Left cardiac atrium (tissue), 4 donors: ENCODE data around the gene ATP11A. TPM values are rescaled to one million over a fixed set of nuclear protein-coding genes. Genes with fewer than 3 reads are reported as not detected.
"Not testable (repeated sequence)": the region's sequence is repeated elsewhere in the genome, so short reads cannot be mapped to it uniquely, and the experiment has no call there.

ENCODE experiments used
- ATAC-seq, 2 donors: fragments of 200-7000 bp; cut with Tn5 transposase; one replicate each; pipeline ENCODE4 v1.9.1; 2020; ENCODE audit warnings: mild to moderate bottlenecking in 2 of 2, moderate library complexity in 2 of 2
- DNase-seq: peaks from one replicate; pipeline ENCODE4 v3.0.0-alpha.2; 2020
- intact Hi-C, 2 donors: fragments of 100-400 bp; cut with DNase I; formaldehyde crosslinking; loops; one replicate each; pipeline versions ENCODE4 v1.14.1 to v1.15.1; 2022 to 2023
- total RNA-seq, 2 donors: library from RNA; stranded (reverse); fragmentation: NEBNext Ultra II Directional; extraction: Animal tissue kit (Norgen Biotek cat#: 25700); gene quantifications; one replicate each; pipeline ENCODE4 v1.2.1, GENCODE V29; 2021
- donor health status: DM: no; HTN: yes; CAD: no.
- donor health status: DM: no; HTN: yes; CAD: no; lungs with severe emphysema.
- donor health status: DM: yes; HTN: yes; CAD: no.
- donor health status: Dilated cardiomyopathy.

ATP11A gene
- total RNA-seq, 2 donors from 2014 or later: 58.5 to 69.9 TPM

GRCh38 chr13:112795277-112795676, 105.4 kb downstream of the ATP11A start:
- DNase-seq (no peak), ATAC-seq (no peak)
- intact Hi-C loops: no loop called here

GRCh38 chr13:112796190-112796915, 106.5 kb downstream of the ATP11A start:
- intact Hi-C loops: no loop called here
- peak in 1 of 2 donors; percentile 49 for ATAC-seq
- no peak for DNase-seq

GRCh38 chr13:112799394-112799793, 109.6 kb downstream of the ATP11A start:
- DNase-seq (no peak), ATAC-seq (no peak)

GRCh38 chr13:112800057-112800456, 110.2 kb downstream of the ATP11A start:
- intact Hi-C loops: no loop called here
- DNase-seq (no peak), ATAC-seq (no peak)

More at GRCh38 chr13:112799394-112799793, 109.6 kb downstream of the ATP11A start:
- intact Hi-C loops: no loop called here

- DNase-seq, intact Hi-C loops, ATAC-seq: not testable (repeated sequence)
Observed at GRCh38 chr13:112800807-112801206, 111.0 kb downstream of the ATP11A start.

- ATAC-seq (no peak), DNase-seq (no peak)
- intact Hi-C loops: no loop called here
Observed at GRCh38 chr13:112802802-112803195, 113.0 kb downstream of the ATP11A start.

- intact Hi-C loops: no loop called here
- no peak for DNase-seq
- no peak for ATAC-seq
Observed at GRCh38 chr13:112803422-112803821, 113.6 kb downstream of the ATP11A start.

- DNase-seq (no peak), ATAC-seq (no peak)
- intact Hi-C loops: no loop called here
Observed at GRCh38 chr13:112804374-112804773, 114.5 kb downstream of the ATP11A start.

- DNase-seq (no peak), ATAC-seq (no peak)
- intact Hi-C loops: no loop called here
Observed at GRCh38 chr13:112806739-112807652, 117.2 kb downstream of the ATP11A start.

- intact Hi-C loops: no loop called here
- DNase-seq: no peak
- ATAC-seq: no peak
Observed at GRCh38 chr13:112807653-112808376, 118.0 kb downstream of the ATP11A start.

- intact Hi-C loops: no loop called here
- DNase-seq (no peak), ATAC-seq (no peak)
Observed at GRCh38 chr13:112808377-112809140, 118.7 kb downstream of the ATP11A start.

GRCh38 chr13:112809332-112810315, 119.8 kb downstream of the ATP11A start:
- DNase-seq (no peak), ATAC-seq (no peak)
- intact Hi-C loops: no loop called here

- no peak for DNase-seq
- ATAC-seq: no peak
- intact Hi-C loops: no loop called here
Observed at GRCh38 chr13:112810608-112811007, 120.8 kb downstream of the ATP11A start.

- intact Hi-C loops: no loop called here
- DNase-seq: no peak
- peak in 1 of 2 donors; percentile 74 for ATAC-seq
Observed at GRCh38 chr13:112812306-112813055, 122.6 kb downstream of the ATP11A start.

- ATAC-seq: no peak
- intact Hi-C loops: no loop called here
Observed at GRCh38 chr13:112813552-112813951, 123.7 kb downstream of the ATP11A start.

GRCh38 chr13:112814905-112815585, 125.2 kb downstream of the ATP11A start:
- ATAC-seq (peak in 1 of 2 donors; percentile 71), DNase-seq (no peak)
- intact Hi-C loops: no loop called here

More at GRCh38 chr13:112813552-112813951, 123.7 kb downstream of the ATP11A start:
- no peak for DNase-seq
